BLaER1 (cell line): ENCODE results near the gene PPARGC1A.

Source experiments
- H3K27ac ChIP-seq: shearing (Covaris generic); formaldehyde crosslinking; 2 replicates; pipeline ENCODE4 v1.8.1; 2022
- H3K27me3 ChIP-seq: shearing (Covaris generic); formaldehyde crosslinking; 2 replicates; pipeline ENCODE4 v1.8.1; 2022
- H3K36me3 ChIP-seq: shearing (Covaris generic); formaldehyde crosslinking; 2 replicates; pipeline ENCODE4 v1.8.1; 2022
- H3K4me1 ChIP-seq: shearing (Covaris generic); formaldehyde crosslinking; 2 replicates; pipeline ENCODE4 v1.8.1; 2022
- H3K4me2 ChIP-seq: shearing (Covaris generic); formaldehyde crosslinking; 2 replicates; pipeline ENCODE4 v1.8.1; 2022
- H3K4me3 ChIP-seq: shearing (Covaris generic); formaldehyde crosslinking; 2 replicates; pipeline ENCODE4 v1.8.1; 2022
- H3K9ac ChIP-seq: shearing (Covaris generic); formaldehyde crosslinking; 2 replicates; pipeline ENCODE4 v1.8.1; 2022
- H3K9me3 ChIP-seq: shearing (Covaris generic); formaldehyde crosslinking; 2 replicates; pipeline ENCODE4 v1.8.1; 2022
- H4K20me1 ChIP-seq: shearing (Covaris generic); formaldehyde crosslinking; 2 replicates; pipeline ENCODE4 v1.8.1; 2022
- Cebpa-rat ChIP-seq: shearing (Covaris generic); IDR thresholded peaks from 2 replicates; pipeline ENCODE4 v1.8.1; 2022

The PPARGC1A gene

GRCh38 chr4:23779422-23779821 lies 110.4 kb downstream of the PPARGC1A start:
- Histone ChIP-seq H3K36me3 (no peaks in the 10 kb centered on the region), H3K27me3 (no peaks in the 10 kb centered on the region), H3K4me3 (no peak overlapping the region), H3K9me3 (no peaks in the 10 kb centered on the region), H3K4me1 (no peaks in the 10 kb centered on the region), H3K4me2 (no peak overlapping the region), H4K20me1 (no peaks in the 10 kb centered on the region), H3K9ac (no peak overlapping the region), H3K27ac (no peak overlapping the region)
- no peak for TF ChIP-seq Cebpa-rat

- Histone ChIP-seq H3K4me1 (no peaks in the 10 kb centered on the region), H3K27ac (no peak overlapping the region), H3K4me2 (no peak overlapping the region), H3K9me3 (no peaks in the 10 kb centered on the region), H3K9ac (no peak overlapping the region), H4K20me1 (no peaks in the 10 kb centered on the region), H3K27me3 (no peaks in the 10 kb centered on the region), H3K4me3 (no peak overlapping the region), H3K36me3 (no peaks in the 10 kb centered on the region)
- no peak for TF ChIP-seq Cebpa-rat
These were observed 114.2 kb downstream of the PPARGC1A start for GRCh38 chr4:23775694-23776093.

GRCh38 chr4:23774909-23775308 lies 114.9 kb downstream of the PPARGC1A start:
- TF ChIP-seq Cebpa-rat = no peak
- Histone ChIP-seq H3K27ac (no peak overlapping the region), H3K9me3 (no peaks in the 10 kb centered on the region), H3K4me2 (no peak overlapping the region), H3K4me1 (no peaks in the 10 kb centered on the region), H3K36me3 (no peaks in the 10 kb centered on the region), H3K27me3 (no peaks in the 10 kb centered on the region), H3K9ac (no peak overlapping the region), H4K20me1 (no peaks in the 10 kb centered on the region), H3K4me3 (no peak overlapping the region)

- no peak for TF ChIP-seq Cebpa-rat
- H4K20me1 ChIP-seq = no peaks in the 10 kb centered on the region
- no peak overlapping the region for H3K27ac ChIP-seq
- H3K4me1 ChIP-seq = no peaks in the 10 kb centered on the region
- no peaks in the 10 kb centered on the region for H3K36me3 ChIP-seq
- H3K27me3 ChIP-seq = no peaks in the 10 kb centered on the region
- H3K4me2 ChIP-seq = no peak overlapping the region
- no peak overlapping the region for H3K4me3 ChIP-seq
- no peaks in the 10 kb centered on the region for H3K9me3 ChIP-seq
- H3K9ac ChIP-seq = no peak overlapping the region
These were observed 115.8 kb downstream of the PPARGC1A start for GRCh38 chr4:23773884-23774636.

GRCh38 chr4:23770011-23770410 lies 119.8 kb downstream of the PPARGC1A start:
- no peak overlapping the region for H3K4me2 ChIP-seq
- no peaks in the 10 kb centered on the region for H3K9me3 ChIP-seq
- no peak overlapping the region for H3K9ac ChIP-seq
- no peaks in the 10 kb centered on the region for H3K4me1 ChIP-seq
- no peak for TF ChIP-seq Cebpa-rat
- no peaks in the 10 kb centered on the region for H4K20me1 ChIP-seq
- no peak overlapping the region for H3K27ac ChIP-seq
- no peaks in the 10 kb centered on the region for H3K27me3 ChIP-seq
- no peak overlapping the region for H3K4me3 ChIP-seq
- no peaks in the 10 kb centered on the region for H3K36me3 ChIP-seq

GRCh38 chr4:23769406-23769805 lies 120.4 kb downstream of the PPARGC1A start:
- Histone ChIP-seq H3K4me2 (no peak overlapping the region), H3K4me3 (no peak overlapping the region), H3K9me3 (no peaks in the 10 kb centered on the region)

GRCh38 chr4:23768541-23768940 lies 121.3 kb downstream of the PPARGC1A start:
- no peak for TF ChIP-seq Cebpa-rat
- no peaks in the 10 kb centered on the region for H3K36me3 ChIP-seq
- no peak overlapping the region for H3K9ac ChIP-seq
- H3K9me3 ChIP-seq = no peaks in the 10 kb centered on the region
- H3K27ac ChIP-seq = no peak overlapping the region
- H3K4me1 ChIP-seq = no peaks in the 10 kb centered on the region
- H3K27me3 ChIP-seq = no peaks in the 10 kb centered on the region
- H3K4me2 ChIP-seq = no peak overlapping the region
- H4K20me1 ChIP-seq = no peaks in the 10 kb centered on the region
- no peak overlapping the region for H3K4me3 ChIP-seq

More at GRCh38 chr4:23769406-23769805, 120.4 kb downstream of the PPARGC1A start:
- H3K9ac ChIP-seq = no peak overlapping the region
- no peaks in the 10 kb centered on the region for H3K27me3 ChIP-seq
- no peaks in the 10 kb centered on the region for H4K20me1 ChIP-seq
- H3K27ac ChIP-seq = no peak overlapping the region
- no peak for TF ChIP-seq Cebpa-rat
- H3K4me1 ChIP-seq = no peaks in the 10 kb centered on the region
- no peaks in the 10 kb centered on the region for H3K36me3 ChIP-seq

GRCh38 chr4:23766344-23766743 lies 123.5 kb downstream of the PPARGC1A start:
- no peak overlapping the region for H3K27ac ChIP-seq
- no peaks in the 10 kb centered on the region for H4K20me1 ChIP-seq
- no peaks in the 10 kb centered on the region for H3K36me3 ChIP-seq
- H3K4me2 ChIP-seq = no peak overlapping the region
- H3K4me3 ChIP-seq = no peak overlapping the region
- H3K9ac ChIP-seq = no peak overlapping the region
- no peaks in the 10 kb centered on the region for H3K9me3 ChIP-seq
- no peaks in the 10 kb centered on the region for H3K27me3 ChIP-seq
- no peaks in the 10 kb centered on the region for H3K4me1 ChIP-seq
- TF ChIP-seq Cebpa-rat = no peak

GRCh38 chr4:23763559-23763958 lies 126.3 kb downstream of the PPARGC1A start:
- no peaks in the 10 kb centered on the region for H3K27me3 ChIP-seq
- H3K9me3 ChIP-seq = no peaks in the 10 kb centered on the region
- H3K4me1 ChIP-seq = no peaks in the 10 kb centered on the region
- H3K4me2 ChIP-seq = no peak overlapping the region
- no peaks in the 10 kb centered on the region for H3K36me3 ChIP-seq
- no peaks in the 10 kb centered on the region for H4K20me1 ChIP-seq
- no peak overlapping the region for H3K9ac ChIP-seq
- H3K27ac ChIP-seq = no peak overlapping the region
- TF ChIP-seq Cebpa-rat = no peak
- H3K4me3 ChIP-seq = no peak overlapping the region

GRCh38 chr4:23762551-23762950 lies 127.3 kb downstream of the PPARGC1A start:
- Histone ChIP-seq H3K4me3 (no peak overlapping the region), H3K27ac (no peak overlapping the region), H3K4me1 (no peaks in the 10 kb centered on the region), H3K9me3 (no peaks in the 10 kb centered on the region), H3K9ac (no peak overlapping the region), H4K20me1 (no peaks in the 10 kb centered on the region), H3K27me3 (no peaks in the 10 kb centered on the region), H3K36me3 (no peaks in the 10 kb centered on the region), H3K4me2 (no peak overlapping the region)
- TF ChIP-seq Cebpa-rat = no peak

GRCh38 chr4:23759066-23759465 lies 130.8 kb downstream of the PPARGC1A start:
- Histone ChIP-seq H3K4me1 (no peaks in the 10 kb centered on the region), H4K20me1 (no peaks in the 10 kb centered on the region), H3K4me2 (no peak overlapping the region), H3K9ac (no peak overlapping the region), H3K36me3 (no peaks in the 10 kb centered on the region), H3K4me3 (no peak overlapping the region), H3K27ac (no peak overlapping the region), H3K9me3 (no peaks in the 10 kb centered on the region), H3K27me3 (no peaks in the 10 kb centered on the region)
- TF ChIP-seq Cebpa-rat = no peak
